ENCODE results near the gene SESN2.

DNA sequence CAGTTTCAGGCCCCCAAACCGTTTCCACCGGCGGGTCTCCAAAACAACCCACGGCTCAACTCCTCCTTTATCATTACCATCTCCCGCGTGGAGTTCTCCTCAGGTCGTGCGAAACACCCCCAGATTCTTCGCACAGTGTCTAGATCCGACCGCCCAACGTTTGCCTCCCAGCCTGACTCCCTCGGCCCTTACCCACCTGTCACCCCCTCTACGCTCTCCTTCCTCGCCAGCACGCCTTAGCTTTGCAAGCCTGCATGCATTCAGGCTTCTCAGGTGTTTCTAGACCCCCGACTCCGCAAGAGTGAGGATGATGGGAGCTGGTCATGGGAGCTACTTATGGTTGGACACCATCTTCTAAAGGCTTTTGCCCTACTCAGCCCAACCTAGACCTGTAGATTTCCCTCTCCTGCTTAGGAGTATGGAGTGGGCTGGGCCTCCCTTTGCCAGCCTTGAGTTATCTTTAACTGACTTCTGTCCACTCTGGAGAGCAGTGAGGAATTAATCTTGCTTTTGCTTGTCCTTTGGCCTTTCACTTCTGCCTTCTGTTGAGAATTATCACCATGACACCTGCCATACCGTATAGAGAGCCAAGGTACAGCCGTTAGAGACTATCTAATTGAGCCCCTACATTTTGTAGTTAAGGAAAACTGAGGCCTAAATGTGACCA is 22.5 kb upstream of the SESN2 start:
- TF ChIP-seq POLR2AphosphoS5 (IDR thresholded peaks at IDR 0.05; ENCODE audit: low read depth, low read length) (no peak), POLR2A (IDR thresholded peaks at IDR 0.05; ENCODE audit: low read depth, low read length) (no peak), POU2F2 (IDR thresholded peaks at IDR 0.05; ENCODE audit: low read depth, low read length) (no peak), TAF1 (IDR thresholded peaks at IDR 0.05; ENCODE audit: low read depth, low read length) (no peak), SPI1 (IDR thresholded peaks at IDR 0.05; ENCODE audit: low read depth, low read length) (no peak), PAX5 (IDR thresholded peaks at IDR 0.05; ENCODE audit: insufficient read depth, low read length, severe bottlenecking) (no peak)

Data from GM12891 (cell line).